Body of pancreas (tissue), 4 donors: ENCODE results near the gene ARID5A. TPM values are rescaled to one million over a fixed set of nuclear protein-coding genes. Genes with fewer than 3 reads are reported as not detected.

Source experiments
- ATAC-seq: fragments of 150-250 bp; one replicate; pipeline ENCODE4 v1.9.1; 2016
- DNase-seq, 4 donors: peaks; one replicate each; pipeline ENCODE4 v3.0.0-alpha.2; 2019
- H3K27ac ChIP-seq, 4 donors: fragments of 200-600 bp; sonication (generic); 1 replicate in 3 of 4; 2 replicates in 1 of 4; pipeline versions ENCODE4 v1.5.1 to v1.6.1; 2016 to 2019; ENCODE audit warnings: mild to moderate bottlenecking in 1 of 4, mixed read lengths in 1 of 4, moderate library complexity in 1 of 4
- H3K27me3 ChIP-seq, 2 donors: fragments of 200-600 bp; sonication (generic); one replicate each; pipeline ENCODE4 v1.6.0; 2016; ENCODE audit warnings: mild to moderate bottlenecking in 1 of 2
- H3K36me3 ChIP-seq, 2 donors: fragments of 200-600 bp; sonication (generic); replicated peaks in 1 of 2; 2 replicates each; pipeline ENCODE4 v1.5.1; 2016; ENCODE audit warnings: low read depth in 2 of 2; ENCODE audit not compliant: insufficient read depth in 1 of 2
- H3K4me1 ChIP-seq: fragments of 200-600 bp; sonication (generic); one replicate; pipeline ENCODE4 v1.6.0; 2016
- H3K4me3 ChIP-seq, 2 donors: fragments of 200-600 bp; sonication (generic); 1 replicate in 1 of 2; 2 replicates in 1 of 2; pipeline ENCODE4 v1.5.1; 2016 to 2019
- H3K9me3 ChIP-seq, 3 donors: fragments of 200-600 bp; sonication (generic); 1 replicate in 2 of 3; 2 replicates in 1 of 3; pipeline ENCODE4 v1.5.1; 2016
- CTCF ChIP-seq, 7 experiments: fragments of 450-650 bp in 4 of 7; fragments of 200-600 bp in 3 of 7; sonication (generic) in 3 of 7; IDR thresholded peaks; one replicate each; pipeline ENCODE4 v1.5.1; 2016 to 2019; ENCODE audit warnings: antibody characterized with exemption in 7 of 7
- POLR2A ChIP-seq, 3 donors: fragments of 450-650 bp; IDR thresholded peaks; one replicate each; pipeline ENCODE4 v1.6.1; 2016; ENCODE audit warnings: antibody characterized with exemption in 3 of 3, mild to moderate bottlenecking in 2 of 3
- WGBS, 2 donors: methylation state at CpG; one replicate each; pipeline ENCODE4 v1.1.5; 2017; 5-methylcytosine and 5-hydroxymethylcytosine counted together
- intact Hi-C: fragments of 100-400 bp; cut with DNase I; formaldehyde crosslinking; loops from one replicate; pipeline ENCODE4 v1.15.1; 2023
- total RNA-seq, 2 donors: library from RNA; depleted of rRNA; stranded (reverse); fragments of >200 nt; gene quantifications; one replicate each; pipeline ENCODE4 v1.1.0, GENCODE V29; 2016

ARID5A gene
- total RNA-seq, 2 donors from 2014 or later: 8.9 to 9.6 TPM

- H3K4me3 ChIP-seq: no peak overlapping the region
- peak overlapping the region in 2 of 4 donors; percentile 74 to 80 for H3K27ac ChIP-seq
- no peak for DNase-seq
- no peaks in the 10 kb centered on the region for H3K9me3 ChIP-seq
- no peak for TF ChIP-seq CTCF (IDR thresholded peaks at IDR 0.05)
- TF ChIP-seq POLR2A (IDR thresholded peaks at IDR 0.05): no peak
- 60 to 70% methylated on average over 12 to 15 of the region's 15 CpGs for WGBS, 2 donors
- H3K36me3 ChIP-seq: peaks cover 0 to 2% of the 10 kb centered on the region in 2 donors
- no peak for ATAC-seq
- peaks cover 36% of the 10 kb centered on the region for H3K4me1 ChIP-seq
- H3K27me3 ChIP-seq: no peaks in the 10 kb centered on the region
- intact Hi-C loops: no loop called here
Observed at GRCh38 chr2:96499061-96499960, 37.2 kb upstream of the ARID5A start.

- Histone ChIP-seq H3K36me3 (peaks cover 0 to 2% of the 10 kb centered on the region in 2 donors), H3K4me3 (no peak overlapping the region)
- intact Hi-C loops: no loop called here
Observed at GRCh38 chr2:96500385-96501066, 36.0 kb upstream of the ARID5A start.

GRCh38 chr2:96501471-96501874, 35.1 kb upstream of the ARID5A start:
- no peak for ATAC-seq
- no peak overlapping the region for H3K4me3 ChIP-seq
- no peaks in the 10 kb centered on the region for H3K27me3 ChIP-seq
- intact Hi-C loops: no loop called here
- H3K9me3 ChIP-seq: no peaks in the 10 kb centered on the region
- H3K27ac ChIP-seq: peak overlapping the region; percentile 1 to 80 (median 66)
- H3K4me1 ChIP-seq: peaks cover 55% of the 10 kb centered on the region
- peaks cover 0 to 2% of the 10 kb centered on the region in 2 donors for H3K36me3 ChIP-seq
- peak in 2 of 4 donors; percentile 16 to 45 for DNase-seq
- TF ChIP-seq CTCF (IDR thresholded peaks at IDR 0.05) (no peak), POLR2A (IDR thresholded peaks at IDR 0.05) (no peak)
- 50 to 51% methylated on average over 1 to 2 of the region's 2 CpGs for WGBS, 2 donors

More at GRCh38 chr2:96500385-96501066, 36.0 kb upstream of the ARID5A start:
- Histone ChIP-seq H3K4me1 (peaks cover 46% of the 10 kb centered on the region), H3K27me3 (no peaks in the 10 kb centered on the region), H3K27ac (peak overlapping the region in 3 of 4 donors; percentile 38 to 80 (median 74)), H3K9me3 (no peaks in the 10 kb centered on the region)
- no peak for TF ChIP-seq POLR2A (IDR thresholded peaks at IDR 0.05)
- no peak for TF ChIP-seq CTCF (IDR thresholded peaks at IDR 0.05)
- 52 to 67% methylated on average over 20 to 54 of the region's 64 CpGs for WGBS, 2 donors
- no peak for DNase-seq
- ATAC-seq: no peak

GRCh38 chr2:96501886-96502810, 34.4 kb upstream of the ARID5A start:
- Histone ChIP-seq H3K36me3 (peaks cover 0 to 2% of the 10 kb centered on the region in 2 donors), H3K9me3 (no peaks in the 10 kb centered on the region), H3K27me3 (no peaks in the 10 kb centered on the region), H3K27ac (peak overlapping the region; percentile 1 to 80 (median 66)), H3K4me3 (no peak overlapping the region), H3K4me1 (peaks cover 62% of the 10 kb centered on the region)
- intact Hi-C loops: no loop called here
- ATAC-seq (no peak), DNase-seq (peak in 2 of 4 donors; percentile 21 to 26)
- WGBS, 2 donors: 50 to 73% methylated on average over 6 to 16 of the region's 16 CpGs
- TF ChIP-seq POLR2A (IDR thresholded peaks at IDR 0.05) (peak in 1 of 3 donors; percentile 23), CTCF (IDR thresholded peaks at IDR 0.05) (no peak)
